GM21390 (cell line): ENCODE measurements around the gene GLI1.
"Not testable (repeated sequence)": the region's sequence is repeated elsewhere in the genome, so short reads cannot be mapped to it uniquely, and the experiment has no call there.

ENCODE experiments used
- ATAC-seq: cut with Tn5 transposase; IDR thresholded peaks from one replicate; pipeline ENCODE4 v1.9.1; 2021; ENCODE audit not compliant: unreplicated experiment

GLI1 gene

DNA sequence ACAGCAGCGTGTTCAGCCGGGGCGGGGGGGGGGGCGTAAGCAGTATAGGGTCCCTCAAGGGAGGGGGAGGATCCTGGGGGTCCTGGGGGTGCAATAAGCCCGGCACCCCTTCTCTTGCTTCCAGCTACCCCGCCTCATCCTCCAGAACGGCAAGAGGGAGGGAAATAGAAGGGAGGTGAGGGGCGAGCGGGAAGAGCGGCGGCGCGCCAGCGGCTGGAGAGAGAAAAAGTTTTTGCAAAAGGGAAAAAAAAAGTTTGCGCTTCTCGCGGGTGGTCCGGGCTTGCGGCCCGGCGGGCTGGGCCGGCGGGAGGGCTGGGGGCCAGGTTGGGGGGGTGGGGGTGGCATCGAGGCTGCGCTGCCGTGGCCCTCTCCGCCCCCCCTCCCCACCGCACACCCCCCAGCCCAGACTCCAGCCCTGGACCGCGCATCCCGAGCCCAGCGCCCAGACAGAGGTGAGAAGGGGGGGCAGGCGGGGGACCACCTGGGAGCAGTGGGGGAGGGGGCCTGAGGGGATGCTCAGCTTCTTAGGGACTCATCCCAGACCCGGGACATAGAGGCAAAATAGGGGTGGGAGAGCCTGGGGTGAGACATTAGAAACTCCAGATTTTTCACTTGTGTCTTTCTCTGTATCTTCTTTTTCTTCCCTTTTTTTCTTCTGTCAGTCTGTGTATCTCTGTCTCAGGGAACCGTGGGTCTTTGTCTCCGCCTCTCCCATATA is at the start of gene GLI1:
TSS of gene GLI1 (plus strand) at position 36 of the 718 bp plus-strand sequence. CDS start 3,907 bp downstream, outside the sequence.
- no peak for ATAC-seq

DNA sequence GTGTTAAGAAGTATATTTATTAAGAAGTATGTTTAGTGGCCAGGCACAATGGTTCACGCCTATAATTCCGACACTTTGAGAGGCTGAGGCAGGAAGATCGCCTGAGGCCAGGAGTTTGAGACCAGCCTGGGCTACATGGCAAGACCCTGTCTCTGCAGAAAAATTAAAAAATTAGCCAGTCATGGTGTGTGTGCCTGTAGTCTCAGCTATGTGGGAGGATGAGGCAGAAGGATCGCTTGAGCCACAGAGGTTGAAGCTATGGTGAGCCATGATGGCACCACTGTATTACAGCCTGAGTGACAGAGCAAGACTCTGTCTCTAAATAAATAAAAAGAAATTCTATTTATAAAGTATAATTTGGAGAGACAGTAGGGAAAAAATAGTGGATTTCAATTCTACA is 49.1 kb upstream of the GLI1 start:
- no peak for ATAC-seq

DNA sequence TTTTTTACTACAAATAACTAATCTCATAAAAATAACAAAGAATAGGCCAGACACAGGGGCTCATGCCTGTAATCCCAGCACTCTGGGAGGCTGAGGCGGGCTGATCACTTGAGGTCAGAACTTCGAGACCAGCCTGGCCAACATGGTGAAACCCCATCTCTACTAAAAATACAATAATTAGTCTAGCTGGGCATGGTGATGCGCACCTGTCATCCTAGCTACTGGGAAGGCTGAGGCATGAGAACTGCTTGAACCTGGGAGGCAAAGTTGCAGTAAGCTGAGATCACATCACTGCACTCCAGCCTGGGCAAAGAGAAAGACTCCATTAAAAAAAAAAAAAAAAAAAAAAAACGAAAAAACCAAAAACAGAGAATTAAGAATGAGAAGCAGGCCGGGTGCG is 45.4 kb upstream of the GLI1 start:
- ATAC-seq = not testable (repeated sequence)

DNA sequence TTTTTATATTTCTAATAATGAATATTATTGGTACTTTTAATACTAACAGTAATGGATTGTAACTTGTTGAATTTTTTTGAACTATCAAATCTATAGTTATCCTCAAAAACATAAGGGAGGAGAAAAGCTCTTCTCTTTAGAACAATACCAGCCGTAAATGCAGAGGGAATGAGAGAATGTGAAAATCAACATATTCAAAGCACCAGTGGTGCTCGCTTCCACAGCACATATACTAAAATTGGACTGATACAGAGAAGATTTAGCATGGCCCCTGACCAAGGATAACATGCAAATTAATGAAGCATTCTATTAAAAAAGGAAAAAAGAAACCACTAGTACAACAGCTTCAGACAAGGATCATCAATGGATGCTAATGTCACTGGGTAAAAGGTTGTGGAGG is 44.5 kb upstream of the GLI1 start:
- no peak for ATAC-seq

DNA sequence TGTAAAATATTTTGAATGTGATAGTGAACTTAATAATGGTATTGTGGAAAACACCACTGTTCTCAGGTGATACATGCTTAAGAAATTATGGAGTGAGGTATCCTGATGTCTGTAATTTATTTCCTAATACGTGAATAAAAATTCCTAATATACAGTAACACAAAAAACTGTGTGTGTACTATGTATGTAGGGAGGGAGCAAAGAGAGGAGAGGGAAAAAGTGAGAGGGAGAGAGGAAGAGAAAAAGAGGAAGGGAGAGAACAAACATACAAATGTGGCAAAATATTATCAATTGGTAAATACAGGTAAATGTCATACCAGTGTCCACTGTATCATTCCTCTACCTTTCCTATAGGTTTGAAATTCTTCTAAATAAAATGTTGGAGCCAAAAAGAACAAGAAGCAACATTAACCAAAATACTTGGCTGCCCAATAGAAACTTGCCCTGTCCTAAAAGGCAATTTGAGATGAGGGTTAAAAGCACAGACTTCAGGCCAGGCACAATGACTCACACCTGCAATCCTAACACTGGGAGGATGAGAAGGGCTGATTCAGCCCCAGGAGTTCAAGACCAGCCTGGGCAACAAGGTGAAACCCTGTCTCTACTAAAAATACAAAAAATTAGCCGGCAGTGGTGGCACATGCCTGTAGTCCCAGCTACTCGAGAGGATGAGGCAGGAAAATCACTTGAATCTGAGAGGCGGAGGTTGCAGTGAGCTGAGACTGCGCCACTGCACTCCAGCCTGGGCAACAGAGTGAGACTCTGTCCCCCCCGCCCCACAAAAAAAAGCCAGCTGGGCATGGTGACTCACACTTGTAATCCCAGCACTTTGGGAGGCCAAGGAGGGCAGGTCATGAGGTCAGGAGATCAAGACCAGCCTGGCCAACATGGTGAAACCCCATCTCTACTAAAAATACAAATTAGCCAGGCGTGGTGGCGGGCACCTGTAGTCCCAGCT is 43.3 kb upstream of the GLI1 start:
- ATAC-seq = no peak

DNA sequence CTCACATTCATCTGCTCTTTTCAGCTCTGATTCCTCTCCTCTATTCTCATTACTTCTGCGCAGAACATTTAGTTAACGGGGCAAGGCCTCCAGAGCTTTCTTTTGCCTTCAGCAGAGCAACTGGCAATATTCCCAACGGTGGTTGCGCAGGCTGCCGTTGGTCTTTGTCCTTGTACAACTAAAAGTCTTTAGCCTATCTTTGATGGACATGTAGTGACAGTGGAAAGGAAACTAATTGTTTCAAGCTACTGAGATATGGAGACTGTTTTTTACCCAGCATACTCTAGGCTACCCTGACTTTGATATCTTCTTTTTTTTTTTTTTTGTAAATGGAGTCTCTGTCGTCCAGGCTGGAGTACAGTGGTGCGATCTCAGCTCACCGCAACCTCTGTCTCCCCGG is 41.3 kb upstream of the GLI1 start:
- ATAC-seq = no peak

DNA sequence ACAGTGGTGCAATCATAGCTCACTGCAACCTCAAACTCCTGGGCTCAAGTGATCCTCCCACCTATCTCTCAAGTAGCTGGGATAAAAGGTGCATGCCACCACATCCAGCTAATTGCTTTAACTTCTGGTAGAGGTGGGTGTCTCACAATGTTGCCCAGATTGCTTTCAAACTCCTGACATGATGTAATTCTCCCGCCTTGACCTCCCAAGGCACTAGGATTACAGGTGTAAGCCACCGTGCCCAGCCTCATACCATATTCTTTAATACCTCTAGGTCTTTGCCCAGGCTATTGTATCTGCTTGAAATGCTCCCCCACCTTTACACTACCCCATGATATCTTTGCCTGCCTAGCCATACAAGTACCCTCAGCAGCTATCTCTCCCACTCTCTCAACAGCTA is 40.1 kb upstream of the GLI1 start:
- no peak for ATAC-seq

DNA sequence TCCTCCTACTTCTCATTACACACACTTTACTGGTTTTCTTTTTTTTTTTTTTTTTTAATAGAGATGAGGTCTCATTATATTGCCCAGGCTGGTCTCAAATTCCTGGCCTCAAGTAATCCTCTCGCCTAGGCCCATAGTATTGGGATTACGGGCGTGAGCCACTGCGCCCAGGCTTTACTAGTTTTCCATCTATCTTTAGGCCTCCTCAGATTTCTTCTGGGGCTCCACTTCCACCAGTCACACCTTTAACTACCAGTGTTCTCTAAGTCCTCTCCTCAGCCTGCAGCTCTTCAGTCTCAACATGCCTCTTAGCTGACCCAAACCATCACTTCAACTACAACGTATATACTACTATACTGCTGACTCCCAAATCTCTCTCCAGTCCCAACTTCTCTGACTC is 39.1 kb upstream of the GLI1 start:
- ATAC-seq = no peak

DNA sequence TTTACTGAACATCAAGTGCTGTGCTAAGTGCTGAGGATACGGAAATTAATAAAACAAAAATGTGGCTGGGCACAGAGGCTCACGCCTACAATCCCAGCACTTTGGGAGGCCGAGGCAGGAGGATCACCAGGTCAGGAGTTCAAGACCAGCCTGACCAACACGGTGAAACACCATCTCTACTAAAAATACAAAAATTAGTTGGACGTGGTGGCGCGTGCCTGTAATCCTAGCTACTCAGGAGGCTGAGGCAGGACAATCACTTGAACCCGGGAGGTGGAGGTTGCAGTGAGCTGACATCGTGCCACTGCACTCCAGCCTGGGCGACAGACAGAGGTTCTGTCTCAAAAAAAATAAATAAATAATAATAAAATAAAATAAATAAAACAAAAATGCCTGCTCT is 32.6 kb upstream of the GLI1 start:
- ATAC-seq = not testable (repeated sequence)

DNA sequence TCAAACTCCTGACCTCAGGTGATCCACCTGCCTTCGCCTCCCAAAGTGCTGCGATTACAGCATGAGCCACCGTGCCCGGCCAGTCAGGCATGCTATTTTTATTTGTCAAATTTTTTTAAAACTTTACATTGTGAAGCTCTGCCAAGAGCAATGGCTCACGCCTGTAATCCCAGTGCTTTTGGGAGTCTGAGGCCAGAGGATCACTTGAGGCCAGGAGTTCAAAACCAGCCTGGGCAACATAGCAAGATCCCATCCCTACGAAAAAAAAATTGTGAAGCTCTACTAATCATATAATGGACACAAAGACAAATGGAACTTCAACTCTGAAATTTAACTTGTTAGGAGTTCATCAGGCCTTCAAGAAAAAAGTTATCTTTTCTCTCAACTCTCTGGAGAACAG is 30.6 kb upstream of the GLI1 start:
- no peak for ATAC-seq

DNA sequence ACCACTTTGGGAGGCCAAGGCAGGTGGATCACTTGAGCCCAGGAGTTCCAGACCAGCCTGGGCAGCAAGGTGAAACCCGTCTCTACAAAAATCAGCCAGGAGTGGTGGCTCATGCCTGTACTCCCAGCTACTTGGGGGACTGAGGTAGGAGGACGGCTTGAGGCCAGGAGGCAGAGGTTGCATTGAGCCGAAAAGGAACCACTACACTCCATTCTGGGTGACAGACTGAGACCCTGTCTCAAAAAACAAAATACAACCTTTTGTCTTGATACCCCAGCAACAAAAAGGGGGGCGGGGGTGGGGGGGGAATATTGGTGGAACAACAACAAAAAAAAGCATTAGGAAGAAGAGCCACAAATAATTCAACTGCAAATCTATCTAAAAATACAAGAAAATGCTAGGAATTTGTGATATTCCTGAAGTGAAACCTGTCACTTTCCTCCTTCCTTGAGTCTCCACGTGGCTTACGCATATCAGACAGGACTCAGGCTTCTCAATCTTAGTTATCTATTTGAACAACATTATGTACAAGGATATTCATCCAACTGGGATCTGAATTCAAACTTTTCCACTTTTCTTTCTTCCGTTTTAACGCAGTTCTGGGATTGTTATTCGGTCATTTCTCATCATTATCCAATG is 30.0 kb upstream of the GLI1 start:
- ATAC-seq = no peak

DNA sequence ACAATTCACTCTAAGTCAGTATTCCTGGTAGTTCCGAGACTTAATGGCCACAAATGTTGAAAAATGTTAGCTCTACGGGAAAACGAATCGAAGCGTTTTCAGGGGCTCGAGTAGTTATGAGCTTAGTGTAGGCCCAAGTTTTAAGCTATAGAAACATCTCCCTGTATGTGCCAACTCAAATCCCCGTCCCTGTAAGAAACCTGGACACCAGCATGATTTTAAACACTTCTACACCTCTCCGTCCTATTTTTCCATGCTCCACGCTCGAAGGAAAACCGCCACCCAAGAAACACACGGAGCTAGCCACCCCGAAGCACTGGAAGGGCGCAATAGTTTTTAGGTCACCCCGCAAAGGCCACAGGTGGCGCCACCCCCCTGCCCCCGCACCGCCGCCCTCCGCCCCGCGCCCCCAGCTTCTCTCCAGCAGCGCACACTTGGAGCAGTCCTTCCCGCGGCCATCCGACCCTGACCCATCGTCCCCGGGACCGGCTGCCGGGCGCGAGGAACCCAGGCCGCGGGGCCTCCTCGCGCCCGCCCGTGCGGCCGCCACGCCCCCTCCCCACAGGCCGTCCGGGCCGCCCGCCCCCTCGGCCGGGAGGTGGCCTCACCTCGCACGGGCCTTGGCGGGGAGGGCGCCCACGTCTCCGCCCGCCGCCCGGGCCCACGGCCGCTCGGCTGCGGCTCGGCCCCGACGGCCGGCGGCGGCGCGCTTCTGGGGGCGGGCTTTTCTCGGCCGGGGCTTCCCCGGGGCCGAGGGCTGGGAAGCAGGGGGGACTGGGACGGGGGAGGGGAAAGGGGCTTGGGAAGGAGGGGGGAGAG is 29.3 kb upstream of the GLI1 start:
- ATAC-seq = peak; percentile 42

DNA sequence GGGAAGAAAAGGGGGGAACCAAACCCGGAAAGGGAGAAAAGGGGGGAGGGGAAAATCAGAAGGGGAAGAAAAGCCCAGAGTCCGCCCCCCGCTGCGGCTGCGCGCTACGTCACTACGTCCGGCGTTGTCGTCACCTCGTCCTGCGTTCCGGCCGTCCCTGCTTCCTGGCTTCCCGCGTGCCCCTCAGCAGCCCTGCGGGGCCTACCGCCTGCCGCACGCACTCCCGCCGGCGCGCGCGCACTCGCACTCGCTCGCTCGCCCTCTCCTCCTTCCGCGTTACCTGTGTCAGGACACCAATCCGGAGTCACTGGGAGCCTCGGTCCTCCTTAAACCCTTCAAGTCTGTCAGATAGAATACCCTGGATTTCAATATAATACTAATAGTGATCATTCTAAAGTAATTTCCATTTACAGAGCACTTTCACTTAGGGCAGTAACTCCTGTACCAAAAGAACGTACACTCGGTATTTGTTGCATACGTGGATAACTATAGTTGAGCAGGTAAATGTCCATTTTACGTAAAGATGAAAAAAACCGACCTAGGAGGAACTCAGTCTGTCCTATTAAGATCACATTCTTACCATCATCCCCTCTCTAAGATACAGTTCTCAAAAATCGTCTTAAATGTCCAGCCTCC is 28.5 kb upstream of the GLI1 start, which contains the start of gene R3HDM2:
TSS of gene R3HDM2 (minus strand) at position 113 of the 636 bp plus-strand sequence. CDS start 120,615 bp downstream, outside the sequence.
- ATAC-seq = peak; percentile 96

DNA sequence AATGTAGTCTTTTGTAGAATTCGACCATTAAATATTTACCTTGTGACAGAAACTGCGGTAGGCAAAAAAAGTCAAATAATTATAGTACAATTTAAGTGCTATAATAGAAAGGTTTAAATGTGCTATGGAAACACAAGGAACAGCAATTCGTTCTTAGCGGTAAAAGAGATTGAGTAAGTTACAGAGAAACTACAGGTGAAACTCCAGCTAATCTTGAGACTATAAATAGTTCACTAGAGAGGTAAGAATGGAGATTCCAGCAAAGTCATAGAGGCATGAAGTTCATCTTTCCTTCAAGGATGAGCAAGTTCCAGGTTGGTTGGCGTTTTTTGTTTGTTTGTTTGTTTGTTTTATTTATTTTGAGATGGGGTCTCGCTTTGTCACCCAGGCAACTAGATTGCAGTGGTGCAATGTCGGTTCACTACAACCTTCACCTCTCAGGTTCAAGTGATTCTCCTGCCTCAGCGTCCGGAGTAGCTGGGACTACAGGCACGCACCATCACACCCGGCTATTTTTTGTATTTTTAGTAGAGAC is 27.9 kb upstream of the GLI1 start:
- no peak for ATAC-seq

DNA sequence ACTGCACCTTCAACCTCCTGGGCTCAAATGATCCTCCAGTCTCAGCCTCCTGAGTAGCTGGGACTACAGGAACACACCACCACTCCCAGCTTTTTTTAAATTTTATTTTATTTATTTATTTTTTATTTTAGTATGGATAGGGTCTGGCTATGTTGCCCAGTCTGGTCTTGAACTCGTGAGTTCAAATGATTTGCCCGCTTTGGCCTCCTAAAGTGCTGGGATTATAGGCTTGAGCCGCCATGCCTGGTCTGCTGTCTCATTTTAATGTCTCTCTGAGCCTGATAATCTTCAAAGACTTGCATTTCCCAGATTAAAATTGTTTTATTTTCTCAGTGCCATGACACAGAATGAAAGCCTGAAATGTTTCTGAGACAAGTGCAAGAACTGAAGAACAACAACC is 26.2 kb upstream of the GLI1 start:
- no peak for ATAC-seq

DNA sequence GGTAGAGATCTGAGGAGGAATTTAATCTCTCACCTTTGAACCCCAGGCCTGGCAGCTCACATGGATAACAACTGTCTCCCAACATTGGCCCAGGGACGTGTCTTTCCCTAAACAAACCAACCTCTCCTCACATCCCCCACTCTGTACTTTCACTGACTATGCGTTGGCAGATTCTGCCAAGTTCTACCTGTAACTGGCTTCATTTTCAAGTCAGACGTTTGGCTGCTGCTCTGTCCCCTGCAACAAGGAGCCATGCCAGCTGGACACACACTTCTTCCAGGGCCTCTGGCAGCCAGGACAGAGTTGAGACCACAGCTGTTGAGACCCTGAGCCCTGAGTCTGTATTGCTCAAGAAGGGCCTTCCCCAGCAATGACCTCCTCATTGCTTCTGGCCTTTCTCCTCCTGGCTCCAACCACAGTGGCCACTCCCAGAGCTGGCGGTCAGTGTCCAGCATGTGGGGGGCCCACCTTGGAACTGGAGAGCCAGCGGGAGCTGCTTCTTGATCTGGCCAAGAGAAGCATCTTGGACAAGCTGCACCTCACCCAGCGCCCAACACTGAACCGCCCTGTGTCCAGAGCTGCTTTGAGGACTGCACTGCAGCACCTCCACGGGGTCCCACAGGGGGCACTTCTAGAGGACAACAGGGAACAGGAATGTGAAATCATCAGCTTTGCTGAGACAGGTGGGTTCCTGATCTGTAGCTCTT is 24.9 kb upstream of the GLI1 start, which contains the start of gene INHBC:
TSS of gene INHBC (plus strand) at position 268 of the 707 bp plus-strand sequence. CDS start at position 371, 103 bp downstream.
- no peak for ATAC-seq

DNA sequence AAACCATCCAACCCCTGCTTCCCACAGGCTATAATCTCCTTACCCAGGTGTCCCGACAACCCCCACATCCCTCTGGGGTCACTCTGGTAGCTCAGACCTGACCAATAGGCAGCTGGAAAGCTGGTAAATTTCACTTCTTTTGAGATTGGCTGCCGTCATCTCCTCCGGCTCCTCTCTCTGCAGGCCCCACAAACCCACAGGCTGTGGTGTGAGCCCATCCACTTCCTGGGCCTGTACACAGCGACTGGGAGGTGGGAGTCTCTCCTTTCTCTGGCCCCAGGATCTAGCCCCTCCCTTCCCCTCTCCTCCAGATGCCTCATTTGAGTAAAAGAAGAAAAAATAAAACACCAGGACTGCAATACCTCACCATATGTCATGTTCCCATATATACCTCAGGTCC is 24.3 kb upstream of the GLI1 start:
- no peak for ATAC-seq

DNA sequence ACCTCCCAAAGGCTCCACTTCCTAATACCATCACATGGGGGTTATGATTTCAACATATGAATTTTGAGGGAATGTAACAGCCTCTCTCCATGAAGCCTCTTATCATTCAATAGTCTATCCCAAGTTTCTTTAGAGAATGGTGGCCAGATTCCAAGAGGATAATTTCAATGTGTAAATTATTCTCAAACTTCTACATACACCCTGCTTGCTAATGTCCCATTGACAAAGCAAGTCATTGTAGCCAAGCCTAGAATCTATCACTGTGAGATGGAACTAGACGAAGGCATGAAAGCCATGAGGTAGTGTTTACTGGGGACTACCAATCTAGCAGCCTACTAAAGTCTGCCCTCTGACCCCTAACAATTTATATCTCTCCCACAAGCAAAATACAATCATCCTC is 21.2 kb upstream of the GLI1 start:
- no peak for ATAC-seq

DNA sequence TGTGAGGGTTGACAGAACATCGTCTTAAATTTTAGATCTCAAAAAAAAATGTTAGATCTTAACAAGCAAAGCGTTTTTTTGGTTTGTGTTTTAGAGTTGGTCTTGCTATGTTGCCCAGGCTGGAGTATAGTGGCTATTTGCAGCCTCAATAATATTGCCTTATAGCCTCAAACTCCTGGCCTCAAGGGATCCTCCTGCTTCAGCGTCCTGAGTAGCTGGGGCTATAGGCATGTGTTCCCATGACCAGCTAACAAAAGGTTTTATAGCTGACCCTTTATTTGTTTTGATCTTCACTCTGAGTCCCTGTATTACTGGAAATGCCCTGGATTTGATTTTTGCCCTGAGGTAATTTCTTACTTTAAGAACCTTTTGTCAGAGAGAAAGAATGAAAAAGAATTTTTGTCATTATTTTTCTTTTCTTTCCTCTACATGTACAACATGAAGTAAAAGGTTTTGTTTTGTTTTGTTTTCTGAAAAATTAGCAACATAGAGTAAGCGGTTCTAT is 19.8 kb upstream of the GLI1 start:
- ATAC-seq = no peak
